Stimulated activated CD8-positive, alpha-beta memory T cell treated with anti-CD3 and anti-CD28 coated beads, Interleukin-15, amount 100 ng/mL, for 4 hours (primary cell): ENCODE measurements around the gene FAM120A.

Source experiments
- DNase-seq, 2 donors: peaks; one replicate each; pipeline ENCODE4 v3.0.0-alpha.2; 2020; ENCODE audit warnings: low read depth in 2 of 2

FAM120A gene

DNA sequence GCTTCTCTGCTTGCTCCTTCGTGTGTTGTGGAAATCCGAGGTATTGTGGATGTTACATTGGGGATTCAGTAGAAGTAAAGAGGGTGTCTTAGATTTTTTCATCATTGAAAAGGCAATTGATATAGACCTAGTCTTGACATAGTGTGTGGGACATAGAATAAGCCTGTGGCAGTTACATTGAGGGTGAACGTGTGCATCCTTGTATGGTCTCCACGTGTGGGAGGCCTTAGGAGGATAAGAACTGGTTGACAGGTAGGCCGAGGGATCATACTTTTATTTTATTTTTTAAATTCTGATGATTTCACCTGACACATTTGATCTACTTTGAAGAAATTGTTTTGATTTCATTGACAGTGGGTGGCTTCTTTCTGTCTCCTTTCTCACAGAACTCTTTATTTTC lies 18.9 kb downstream of the FAM120A start:
- no peak for DNase-seq

DNA sequence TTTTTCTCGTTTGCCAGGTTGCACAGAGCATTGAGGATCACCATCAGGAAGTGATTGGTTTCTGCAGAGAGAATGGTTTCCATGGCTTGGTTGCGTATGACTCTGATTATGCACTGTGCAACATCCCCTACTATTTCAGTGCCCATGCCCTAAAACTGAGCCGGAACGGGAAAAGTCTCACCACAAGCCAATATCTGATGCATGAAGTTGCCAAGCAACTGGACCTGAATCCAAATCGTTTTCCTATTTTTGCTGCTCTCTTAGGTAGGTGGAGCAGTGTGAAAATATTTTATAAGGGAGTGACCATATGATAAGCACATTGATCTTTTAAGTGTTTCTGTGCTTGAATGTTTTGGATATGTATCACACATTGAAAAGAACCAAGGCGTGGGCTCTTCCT lies 19.6 kb downstream of the FAM120A start:
- DNase-seq, result no peak

DNA sequence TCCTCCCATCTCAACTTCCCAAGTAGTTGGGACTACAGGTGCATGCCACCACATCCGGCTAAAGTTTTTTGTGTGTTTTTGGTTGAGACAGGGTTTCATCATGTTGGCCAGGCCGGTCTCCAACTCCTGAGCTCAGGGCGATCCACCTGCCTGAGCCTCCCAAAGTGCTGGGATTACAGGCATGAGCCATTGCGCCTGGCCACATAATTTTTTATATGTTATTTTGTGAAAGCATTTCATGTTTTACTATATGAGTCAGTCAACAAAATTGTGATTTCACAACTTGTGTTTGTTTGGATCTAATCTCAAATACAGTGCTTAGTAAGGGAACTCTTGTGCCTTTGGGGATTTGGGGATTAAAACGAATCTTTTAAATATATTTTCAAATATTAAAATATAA lies 21.9 kb downstream of the FAM120A start:
- DNase-seq, result no peak

DNA sequence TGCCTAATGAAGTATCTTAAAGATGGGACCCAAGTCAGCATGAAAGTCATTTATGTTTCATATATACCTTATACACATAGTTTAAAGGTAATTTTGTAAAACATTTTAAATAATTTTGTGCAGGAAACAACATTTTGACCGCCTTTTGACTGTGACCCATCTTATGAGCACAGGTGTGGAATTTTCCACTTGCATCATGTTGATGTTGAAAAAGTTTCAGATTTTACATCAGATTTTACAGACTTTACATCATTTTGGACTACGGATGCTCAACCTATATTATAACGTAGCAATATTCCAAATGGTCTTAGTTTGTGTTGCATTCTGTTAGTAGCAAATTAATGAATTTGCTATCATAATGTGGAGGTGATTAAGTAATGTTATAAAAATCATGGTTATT lies 23.6 kb downstream of the FAM120A start:
- no peak for DNase-seq

DNA sequence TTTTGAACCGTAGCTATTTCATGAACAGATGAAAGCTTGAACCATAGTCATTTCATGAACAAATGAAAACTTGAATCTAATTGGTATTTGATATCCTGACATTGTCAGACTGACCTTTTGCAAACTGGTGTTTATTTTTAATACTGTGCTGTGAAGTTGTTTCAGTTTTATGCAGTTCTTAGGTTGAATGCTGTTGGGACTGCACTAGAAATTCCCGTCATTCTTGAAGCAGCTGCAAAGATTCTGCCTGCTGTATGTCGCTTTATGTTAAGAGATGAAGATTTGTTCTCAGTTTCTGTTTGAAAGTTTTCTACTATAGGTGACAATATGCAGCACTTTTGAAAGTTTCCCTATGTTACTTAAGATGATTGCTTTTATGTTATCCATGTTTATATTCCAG lies 24.4 kb downstream of the FAM120A start:
- no peak for DNase-seq

DNA sequence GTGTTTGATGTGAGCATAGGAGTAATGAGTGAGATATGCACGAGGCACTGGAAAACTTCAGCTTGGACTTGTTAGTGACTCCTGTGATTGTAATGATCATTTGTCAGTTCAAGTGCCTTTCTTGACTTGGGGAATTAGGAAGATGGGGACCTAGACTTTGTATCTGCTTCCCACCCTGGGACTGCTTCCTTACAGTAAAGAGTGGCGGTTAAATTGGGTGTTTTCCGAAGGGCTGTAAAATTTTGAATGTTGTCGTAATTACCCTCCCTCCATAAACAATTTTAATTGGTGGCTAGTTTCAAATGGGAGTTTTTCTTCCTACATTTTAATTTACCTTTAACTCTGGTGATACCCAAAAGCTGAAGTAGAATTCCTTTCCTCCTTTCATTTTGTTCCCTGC lies 25.4 kb downstream of the FAM120A start:
- DNase-seq, result no peak

DNA sequence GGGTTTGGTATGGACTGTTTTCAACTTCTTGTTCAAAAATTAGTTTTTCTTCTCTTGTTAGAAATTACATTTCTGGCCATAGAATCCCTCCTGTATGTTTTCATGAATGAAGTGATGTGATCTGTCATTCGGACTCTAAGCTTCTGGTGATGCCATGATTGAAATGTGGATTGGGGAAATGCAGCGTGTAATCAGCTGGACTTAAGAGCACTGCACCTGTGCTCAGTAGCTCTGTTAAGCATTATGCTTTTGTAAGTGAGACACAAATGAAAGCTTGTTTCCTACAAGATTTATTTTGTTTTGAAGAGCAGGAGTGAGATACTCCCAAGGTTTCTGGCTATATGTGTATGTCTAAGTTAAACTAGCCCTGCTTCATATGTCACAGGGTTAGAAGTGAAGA lies 25.9 kb downstream of the FAM120A start:
- no peak for DNase-seq

DNA sequence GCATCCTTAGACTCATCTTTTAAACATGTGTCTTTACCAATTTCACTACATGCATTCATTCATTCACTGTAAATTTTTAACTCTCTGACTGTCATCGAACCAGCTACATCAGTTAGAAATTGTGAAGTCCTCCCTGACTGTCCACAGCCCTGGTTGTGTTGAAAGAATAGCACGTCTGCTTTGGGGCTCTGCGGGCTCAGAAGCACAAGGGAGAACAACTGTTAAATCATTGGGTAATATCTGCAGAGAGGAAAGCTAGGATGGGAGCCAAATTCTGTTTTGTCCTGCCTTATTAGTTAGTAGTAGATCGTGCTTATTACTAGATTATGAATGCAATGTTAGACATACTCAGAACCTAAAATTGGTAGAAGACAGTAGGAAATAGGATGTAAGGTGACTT lies 28.2 kb downstream of the FAM120A start:
- no peak for DNase-seq

DNA sequence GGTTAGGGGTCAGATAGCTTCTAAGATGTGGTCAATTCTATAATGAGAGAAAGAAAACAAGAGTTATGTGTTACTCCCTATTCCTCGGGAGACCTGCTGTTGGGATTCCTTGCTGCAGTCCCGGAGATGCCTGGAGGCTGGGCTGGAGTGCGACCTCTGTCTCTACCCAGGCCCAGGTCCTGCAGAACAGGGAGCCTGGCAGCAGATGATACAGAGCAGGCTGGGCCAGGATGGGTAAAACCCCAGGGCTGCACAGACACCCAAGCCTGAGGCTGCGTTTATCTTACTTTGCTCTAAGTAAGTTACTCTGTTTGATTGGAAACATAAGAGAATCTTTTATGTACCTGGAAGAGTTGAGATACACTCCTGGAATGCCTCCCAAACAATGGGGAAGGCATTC lies 28.8 kb downstream of the FAM120A start:
- no peak for DNase-seq

DNA sequence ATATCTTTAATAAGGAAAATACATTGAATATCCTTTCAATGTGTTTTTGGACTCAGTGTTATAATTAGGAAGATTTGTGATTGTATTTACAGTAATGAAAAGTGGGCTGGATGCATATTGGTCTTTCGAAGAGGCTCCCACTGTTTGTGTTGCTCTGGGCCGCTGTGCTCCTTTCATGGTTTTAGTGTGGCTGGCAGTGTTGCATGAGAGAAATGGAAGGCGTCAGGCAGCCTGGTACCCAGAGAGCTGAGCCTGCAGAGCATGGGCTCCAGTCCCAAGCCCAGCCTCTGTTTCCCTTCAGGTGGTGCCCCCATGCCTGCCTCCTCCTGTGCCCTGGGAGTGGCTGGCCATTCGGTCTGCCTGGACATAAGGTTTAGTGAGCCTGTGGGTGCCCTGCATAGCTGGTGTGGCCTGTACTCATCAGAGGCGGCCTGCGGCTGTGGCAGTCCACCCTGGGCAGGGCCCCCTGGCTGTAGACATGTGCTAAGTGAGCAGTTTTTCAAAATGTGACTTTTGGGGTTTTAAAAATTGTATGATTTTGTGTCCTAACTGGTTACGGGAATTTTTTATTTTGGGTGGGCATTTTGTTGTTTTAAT lies 29.3 kb downstream of the FAM120A start:
- DNase-seq, result no peak

DNA sequence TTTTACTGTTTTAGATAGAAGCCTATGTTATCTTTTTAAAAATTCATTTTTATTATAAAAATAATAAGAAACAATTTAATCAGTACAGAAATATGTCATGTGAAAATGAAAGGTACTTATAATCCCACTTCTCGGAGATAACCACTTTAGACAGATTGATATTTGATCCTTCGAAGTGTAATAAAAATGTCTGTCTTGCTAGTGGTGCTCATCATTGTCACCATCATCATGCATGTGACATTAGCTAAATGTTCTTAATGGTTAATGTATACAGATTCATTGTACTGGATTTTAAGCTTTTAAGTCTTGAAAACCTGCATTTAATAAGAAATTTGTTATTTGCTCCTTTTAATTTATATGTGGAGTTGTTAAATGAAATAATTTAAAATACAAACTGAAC lies 32.0 kb downstream of the FAM120A start:
- no peak for DNase-seq

DNA sequence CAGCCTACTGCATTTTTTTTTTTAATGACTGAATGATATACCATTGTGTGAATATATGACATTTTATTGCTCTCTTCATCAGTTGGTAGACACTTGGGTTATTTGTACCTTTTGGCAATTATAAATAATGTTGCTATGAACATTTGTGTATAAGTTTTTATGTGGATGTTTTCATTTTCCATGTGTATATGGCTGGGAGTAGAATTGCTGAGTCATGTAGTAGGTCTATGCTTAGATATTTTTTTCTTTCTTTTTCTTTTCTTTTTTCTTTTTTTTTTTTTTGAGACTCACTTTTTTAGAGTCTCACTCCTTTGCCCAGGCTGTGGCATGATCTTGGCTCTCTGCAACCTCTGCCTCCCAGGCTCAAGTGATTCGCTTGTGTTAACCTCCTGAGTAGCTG lies 34.8 kb downstream of the FAM120A start:
- DNase-seq, result no peak

DNA sequence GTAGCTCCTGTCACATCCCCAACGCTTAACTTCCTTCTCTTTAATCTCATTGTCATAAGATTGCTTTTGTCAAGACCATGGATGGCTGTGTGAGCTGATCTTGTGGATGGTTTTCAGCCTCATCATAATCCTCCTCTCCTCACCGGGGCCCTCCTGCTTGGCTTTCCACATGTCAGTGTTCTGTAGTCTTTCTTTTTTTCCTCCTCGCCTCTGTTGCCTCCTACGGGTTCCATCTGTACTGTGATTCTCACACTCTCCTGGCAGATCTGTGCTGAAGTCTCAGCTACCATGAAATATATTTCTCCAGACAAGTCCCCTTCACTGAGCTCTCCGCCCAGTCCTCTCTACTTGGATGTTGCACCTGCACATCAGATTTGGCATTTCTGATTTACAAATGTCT lies 36.8 kb downstream of the FAM120A start:
- no peak for DNase-seq

DNA sequence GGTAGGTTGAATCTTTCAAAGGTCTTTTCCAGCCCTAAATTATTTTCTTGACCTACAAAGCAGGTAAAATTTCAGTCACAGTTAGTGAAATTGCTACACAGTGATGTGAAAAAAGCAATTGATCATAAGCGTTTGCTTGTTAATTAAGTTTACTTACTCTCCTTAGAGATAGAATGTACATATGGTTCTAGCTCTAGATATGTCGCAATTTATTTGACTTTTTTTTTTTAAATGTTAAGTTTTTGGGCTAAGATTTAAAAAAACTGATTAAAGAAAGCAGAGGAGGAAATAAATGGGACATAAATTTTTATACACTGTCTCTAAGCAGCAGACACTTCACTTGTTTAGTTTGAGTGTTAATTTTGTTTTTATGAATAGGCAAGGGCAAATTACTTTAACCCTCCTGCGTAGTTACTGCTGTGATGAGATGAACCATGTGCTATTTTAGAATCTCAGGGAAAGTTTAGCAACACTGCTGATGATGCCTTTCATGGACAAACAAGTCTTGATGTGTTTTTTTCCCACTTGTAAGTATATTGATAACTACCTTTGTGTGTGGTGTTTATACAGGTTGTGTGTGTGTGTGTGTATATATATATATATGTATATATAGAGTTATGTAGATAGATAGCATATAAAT lies 40.2 kb downstream of the FAM120A start:
- no peak for DNase-seq

DNA sequence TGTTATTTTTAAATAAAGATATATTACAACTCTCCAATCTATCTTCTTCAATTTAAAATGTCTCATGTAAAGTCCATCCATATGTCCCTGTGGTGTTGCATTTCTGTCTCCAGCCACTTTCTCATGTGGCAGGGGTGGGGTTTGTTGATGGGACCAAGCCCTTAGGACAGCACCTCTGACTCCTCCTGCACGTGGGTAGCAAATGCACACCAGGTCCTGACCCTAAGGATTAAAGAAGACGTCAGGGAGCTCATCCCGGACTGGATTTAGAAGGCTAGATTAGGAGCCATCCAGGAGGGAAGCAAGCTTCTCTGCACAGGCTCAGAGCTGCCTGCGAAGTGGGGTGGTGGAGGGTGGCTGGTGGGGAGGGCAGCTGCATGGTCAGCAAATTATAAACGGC lies 40.8 kb downstream of the FAM120A start:
- no peak for DNase-seq

DNA sequence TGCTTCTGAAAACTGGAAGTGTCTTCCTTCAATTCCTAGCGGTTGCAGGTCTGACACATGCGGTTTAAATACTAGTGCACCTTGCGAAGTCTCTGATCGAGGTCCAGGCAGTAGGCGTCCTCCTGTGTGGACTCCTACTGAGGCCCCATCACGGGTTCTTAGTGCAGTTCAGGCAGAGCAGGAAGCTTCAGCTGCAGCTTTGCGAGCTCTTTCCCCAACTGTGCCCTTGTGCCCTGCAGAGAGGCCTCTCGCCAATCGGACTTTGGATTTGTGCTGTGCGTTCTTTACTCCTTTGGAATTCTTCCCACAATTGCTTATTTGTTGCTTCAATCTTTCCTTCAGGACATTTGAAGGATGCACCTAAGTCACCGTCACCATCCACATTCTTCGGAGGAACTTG lies 42.5 kb downstream of the FAM120A start:
- DNase-seq, result no peak

DNA sequence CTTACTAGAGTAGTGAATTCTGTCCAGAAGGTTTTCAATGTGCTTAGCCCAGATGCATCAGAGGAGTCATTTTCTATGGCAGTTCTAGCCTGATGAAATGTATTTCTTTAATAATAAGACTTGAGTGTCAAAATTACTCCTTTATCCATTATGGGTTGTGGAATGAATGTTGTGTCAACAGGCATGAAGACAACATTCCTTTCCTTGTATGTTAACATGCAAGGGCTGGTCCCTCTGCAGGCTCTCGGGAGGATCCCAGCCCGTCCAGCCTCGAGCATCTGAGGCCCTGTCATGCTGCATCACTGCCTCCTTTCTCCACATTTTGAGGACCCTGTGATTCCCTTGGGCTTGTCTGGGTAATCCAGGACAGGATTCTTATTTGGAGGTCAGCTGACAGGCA lies 44.8 kb downstream of the FAM120A start:
- DNase-seq, result no peak

DNA sequence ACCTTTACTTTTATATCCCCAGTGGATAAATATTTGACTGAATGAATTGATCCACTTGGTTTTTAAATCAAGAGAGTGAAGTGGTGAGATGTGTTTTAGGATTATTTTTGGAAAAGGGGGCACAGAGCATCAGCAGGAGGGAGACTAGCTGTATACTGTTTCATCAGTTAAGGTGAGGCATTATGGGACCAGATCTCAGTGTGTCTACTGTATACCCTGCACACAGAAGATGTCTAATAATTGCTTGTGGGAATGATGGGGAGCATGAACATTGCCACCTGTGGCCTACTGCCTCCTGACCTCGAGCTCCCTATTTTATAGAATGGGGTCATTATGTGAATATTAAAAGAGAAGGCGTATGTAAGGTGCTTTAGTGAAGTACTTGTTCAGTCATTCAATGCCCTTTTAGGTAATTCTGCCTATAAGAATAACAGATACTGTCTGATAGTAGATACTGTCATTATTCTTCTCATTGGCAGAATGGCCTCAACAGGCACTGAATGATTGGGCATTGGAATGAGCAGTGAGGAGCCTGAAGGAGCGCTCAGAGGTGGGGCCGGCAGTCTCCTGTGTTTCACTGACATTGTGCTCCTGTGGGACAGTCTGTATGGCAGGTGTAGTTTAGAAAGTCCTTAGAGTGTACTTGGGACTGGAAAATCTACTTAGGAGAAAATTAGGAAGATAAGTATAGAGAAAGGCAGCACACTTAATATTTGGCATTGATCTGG lies 49.2 kb downstream of the FAM120A start:
- DNase-seq, result no peak

DNA sequence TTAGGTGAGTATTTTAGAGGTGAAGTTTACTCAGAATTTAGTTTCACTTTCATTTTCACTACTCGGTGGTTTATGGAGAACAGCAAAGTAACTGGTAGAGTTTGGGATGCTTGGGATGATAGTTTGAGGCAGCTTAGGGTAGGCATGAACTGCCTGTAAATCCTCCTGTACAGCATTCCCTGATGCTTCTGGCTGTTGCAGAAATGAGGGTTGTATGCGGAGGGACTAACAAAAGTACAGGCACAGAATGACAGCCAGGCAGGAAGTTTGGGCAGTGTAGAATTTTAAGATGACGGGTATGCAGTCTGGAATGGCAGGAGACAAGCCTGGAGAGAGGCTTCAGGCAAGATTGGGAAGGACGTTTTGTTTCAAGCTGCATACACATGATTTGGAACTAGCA lies 49.9 kb downstream of the FAM120A start:
- no peak for DNase-seq

DNA sequence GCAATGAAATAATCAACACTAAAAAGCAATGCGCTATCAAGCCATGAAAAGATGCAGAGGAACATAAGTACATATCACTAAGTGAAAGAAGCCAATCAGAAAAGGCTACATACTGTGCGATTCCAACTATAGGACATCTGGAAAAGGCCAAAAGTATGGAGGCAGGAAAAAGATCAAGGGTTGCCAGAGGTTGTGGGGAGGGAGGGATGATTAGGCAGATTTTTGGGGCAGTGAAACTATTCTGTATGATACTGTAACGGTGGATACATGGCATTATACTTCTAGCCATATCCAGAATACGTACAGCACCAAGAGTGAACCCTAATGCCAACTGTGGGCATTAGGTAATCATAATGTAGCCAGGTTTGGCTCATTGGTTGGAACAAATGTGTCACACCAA lies 51.9 kb downstream of the FAM120A start:
- DNase-seq, result no peak

DNA sequence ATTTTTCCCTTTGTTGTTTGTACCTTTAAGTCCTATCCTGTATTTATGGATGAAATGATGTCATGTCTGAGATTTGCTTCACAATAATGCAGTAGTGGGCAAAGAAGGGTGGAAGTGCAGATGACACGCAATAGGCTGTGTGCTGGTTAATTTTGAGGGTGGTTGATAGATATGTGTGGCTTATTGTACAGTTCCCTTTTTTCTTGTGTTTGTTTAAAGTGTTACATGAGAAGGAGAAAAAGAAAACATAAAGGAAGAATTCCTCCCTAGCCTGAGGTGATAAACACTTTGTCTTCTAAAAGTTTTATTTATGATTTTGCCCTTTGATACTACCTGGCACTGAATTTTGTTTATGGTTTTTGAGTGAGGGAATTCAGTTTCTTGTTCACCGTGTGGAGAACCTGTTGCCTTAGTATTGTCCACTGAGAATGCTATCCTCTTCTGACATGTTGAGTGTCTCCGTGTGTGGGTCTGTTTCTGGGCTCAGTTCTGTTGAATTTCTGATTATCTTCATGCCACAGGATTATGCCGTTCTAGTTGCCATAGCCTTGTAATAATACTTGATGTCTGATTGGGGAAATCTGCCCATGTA lies 54.2 kb downstream of the FAM120A start:
- no peak for DNase-seq

DNA sequence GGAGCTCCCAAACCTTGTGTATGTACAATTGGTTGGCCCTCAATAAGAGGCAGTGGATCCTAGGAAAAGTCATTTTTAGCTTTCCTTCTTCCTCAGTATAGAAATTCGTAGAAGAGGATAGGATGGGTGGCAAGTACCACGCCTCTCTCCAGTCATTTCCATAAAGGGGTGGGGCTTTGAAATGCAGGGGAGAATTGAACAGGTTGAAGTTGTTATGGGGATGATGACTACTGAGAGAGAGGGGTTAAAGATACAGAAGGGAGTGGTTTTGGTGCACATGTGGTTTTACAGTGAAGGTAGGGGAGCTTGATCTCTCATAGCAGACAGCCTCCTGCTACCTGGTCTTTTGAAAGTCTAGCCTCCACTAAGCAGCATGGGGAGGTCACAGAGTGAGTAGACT lies 56.3 kb downstream of the FAM120A start:
- no peak for DNase-seq

DNA sequence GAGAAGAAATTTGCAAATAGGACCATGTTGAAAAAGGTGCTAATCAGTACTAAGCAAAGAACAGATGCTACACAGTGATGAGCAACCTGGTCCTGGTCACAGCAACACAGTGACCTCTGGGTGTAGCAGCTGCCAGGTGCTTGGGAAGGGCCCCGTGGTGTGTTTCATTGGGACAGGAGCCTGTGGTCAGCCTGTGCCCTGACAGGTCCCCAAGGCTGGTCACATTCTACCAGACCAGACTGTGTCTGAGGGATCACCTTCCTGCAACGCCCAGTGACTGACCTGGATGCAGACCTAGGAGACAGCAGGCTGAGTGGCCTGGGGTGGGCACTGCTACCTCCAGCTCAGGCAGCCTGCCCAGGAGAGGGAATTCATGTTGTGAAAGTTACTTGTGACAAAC lies 56.7 kb downstream of the FAM120A start:
- DNase-seq, result no peak
